ENCODE data around the gene SMARCAL1. TPM values are rescaled to one million over a fixed set of nuclear protein-coding genes. Genes with fewer than 3 reads are reported as not detected.
A peak's percentile ranks its signal among the peaks of the same experiment; 100 is the strongest.

The SMARCAL1 gene
- total and polyA plus RNA-seq, 2 of the 13 experiments (the other 11 are each of a cell fraction or from before 2014, with no cell fraction given), result 12.7 to 21.3 TPM

GRCh38 chr2:216412022-216412999, at the start of gene SMARCAL1 (continued):
- TF ChIP-seq CSRNP2 (CRISPR knock-in tag; conservative IDR thresholded peaks at IDR 0.05; ENCODE audit: low read depth) (no peak), ZBTB10 (CRISPR knock-in tag; IDR thresholded peaks at IDR 0.05; ENCODE audit: borderline replicate concordance) (peak; percentile 95; the same call in 1 of the 2 replicates), ZNF224 (CRISPR knock-in tag; IDR thresholded peaks at IDR 0.05) (peak; percentile 97; the same call in 1 of the 2 replicates), CREB3 (CRISPR knock-in tag; IDR thresholded peaks at IDR 0.05) (peak; percentile 89; the same call in 1 of the 2 replicates), ZNF570 (CRISPR knock-in tag; IDR thresholded peaks at IDR 0.05; ENCODE audit: borderline replicate concordance) (no peak), ZSCAN31 (CRISPR knock-in tag; IDR thresholded peaks at IDR 0.05; ENCODE audit: low read depth) (peak; percentile 81), PREB (CRISPR knock-in tag; IDR thresholded peaks at IDR 0.05) (no peak), KDM1A (CRISPR knock-in tag; IDR thresholded peaks at IDR 0.05) (no peak), IKZF1 (IDR thresholded peaks at IDR 0.05) (no peak), THAP7 (CRISPR knock-in tag; IDR thresholded peaks at IDR 0.05) (peak; percentile 93), ZFYVE20 (CRISPR knock-in tag; IDR thresholded peaks at IDR 0.05; ENCODE audit: borderline replicate concordance, low read depth) (no peak), RARA (CRISPR knock-in tag; IDR thresholded peaks at IDR 0.05) (0 out of 2 replicates have a peak, but pooled peaks have one; percentile 26), ZNF282 (IDR thresholded peaks at IDR 0.05; ENCODE audit: partially characterized antibody) (no peak), ATF7 (IDR thresholded peaks at IDR 0.05) (peak; percentile 33; the same call in 1 of the 2 replicates), ATF7 (CRISPR knock-in tag; IDR thresholded peaks at IDR 0.05) (no peak), ZNF83 (CRISPR knock-in tag; IDR thresholded peaks at IDR 0.05; ENCODE audit: borderline replicate concordance) (0 out of 2 replicates have a peak, but pooled peaks have one; percentile 42), ZNF101 (CRISPR knock-in tag; IDR thresholded peaks at IDR 0.05; ENCODE audit: borderline replicate concordance, low read depth) (no peak), ZNF121 (CRISPR knock-in tag; IDR thresholded peaks at IDR 0.05) (0 out of 2 replicates have a peak, but pooled peaks have one; percentile 19), ZSCAN30 (CRISPR knock-in tag; IDR thresholded peaks at IDR 0.05) (0 out of 2 replicates have a peak, but pooled peaks have one; percentile 47), FOXC1 (CRISPR knock-in tag; IDR thresholded peaks at IDR 0.05; ENCODE audit: borderline replicate concordance) (peak; percentile 96)
